Fibroblast of peridontal ligament (primary cell): ENCODE data around the gene SIRT3.

Source experiments
- DNase-seq: peaks from one replicate; pipeline ENCODE4 v3.0.0-alpha.2; 2010; ENCODE audit errors: extremely low read depth

SIRT3 gene

DNA sequence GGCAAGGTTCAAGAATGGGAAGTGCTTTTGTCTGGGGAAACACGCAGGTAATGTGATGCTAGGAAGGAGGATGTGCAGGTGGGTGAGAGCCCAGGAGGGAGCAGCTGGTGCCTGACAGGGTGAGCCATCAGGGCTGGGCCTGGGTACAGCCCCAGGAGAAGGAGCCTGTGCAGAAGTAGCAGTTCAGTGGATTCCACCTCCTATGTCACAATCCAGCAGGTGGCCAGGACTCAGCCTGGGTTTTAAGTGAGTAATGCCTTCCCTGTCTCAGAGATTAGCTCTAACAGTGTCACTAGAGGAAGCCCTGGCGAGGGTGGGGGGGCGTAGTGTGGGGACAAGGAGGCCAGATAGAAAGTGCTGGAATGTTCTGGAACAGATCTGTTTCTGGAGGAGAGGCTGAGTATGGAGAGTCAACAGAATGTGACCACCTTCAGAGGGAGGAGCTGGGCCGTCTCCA is 20.5 kb downstream of the SIRT3 start:
- DNase-seq = no peak

DNA sequence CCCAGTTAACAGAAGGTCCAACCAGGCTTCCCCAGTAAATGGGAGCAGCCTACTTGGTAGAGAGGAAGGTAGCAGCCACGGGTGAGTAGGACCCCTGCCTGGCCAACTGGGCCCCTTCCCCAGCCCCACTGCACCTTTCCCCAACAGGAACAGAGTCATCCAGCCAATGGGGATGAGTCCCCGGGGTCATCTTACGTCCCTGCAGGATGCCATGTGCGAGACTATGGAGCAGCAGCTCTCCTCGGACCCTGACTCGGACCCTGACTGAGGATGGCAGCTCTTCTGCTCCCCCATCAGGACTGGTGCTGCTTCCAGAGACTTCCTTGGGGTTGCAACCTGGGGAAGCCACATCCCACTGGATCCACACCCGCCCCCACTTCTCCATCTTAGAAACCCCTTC is 22.1 kb downstream of the SIRT3 start:
- DNase-seq = no peak

GRCh38 chr11:213111-213510 is 23.0 kb downstream of the SIRT3 start:
- DNase-seq = no peak

DNA sequence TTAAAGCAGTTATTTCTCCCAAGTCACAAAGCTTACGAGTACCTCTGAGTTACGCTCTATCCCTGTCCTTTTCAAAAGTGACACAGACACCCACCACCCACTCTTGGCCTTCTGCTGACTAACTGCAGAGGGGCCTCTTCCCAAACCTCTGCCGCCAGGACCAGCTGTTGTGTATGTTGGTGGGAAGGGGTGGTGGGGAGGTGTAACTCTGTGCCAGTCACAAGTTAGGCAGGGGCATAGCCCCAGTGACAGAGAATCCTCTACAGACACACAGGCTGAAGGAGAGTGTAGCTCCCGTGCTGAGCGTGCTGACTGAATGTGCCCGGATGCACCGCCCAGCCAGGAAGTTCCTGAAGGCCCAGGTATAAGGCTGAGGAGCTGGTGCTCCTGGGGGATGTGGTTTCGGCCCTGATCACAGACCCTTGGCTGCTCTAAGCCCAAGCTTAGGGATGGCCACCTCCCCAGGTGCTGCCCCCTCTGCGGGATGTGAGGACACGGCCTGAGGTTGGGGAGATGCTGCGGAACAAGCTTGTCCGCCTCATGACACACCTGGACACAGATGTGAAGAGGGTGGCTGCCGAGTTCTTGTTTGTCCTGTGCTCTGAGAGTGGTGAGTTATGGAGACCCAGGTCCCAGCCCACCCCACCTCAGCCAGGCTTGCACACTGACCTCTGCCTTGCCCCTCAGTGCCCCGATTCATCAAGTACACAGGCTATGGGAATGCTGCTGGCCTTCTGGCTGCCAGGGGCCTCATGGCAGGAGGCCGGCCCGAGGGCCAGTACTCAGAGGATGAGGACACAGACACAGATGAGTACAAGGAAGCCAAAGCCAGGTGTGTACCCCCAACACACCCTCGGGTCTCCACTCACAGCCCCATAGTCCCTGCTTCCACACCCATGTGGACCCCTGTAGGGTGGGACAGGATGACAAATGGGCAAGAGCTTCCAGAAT is 23.7 kb downstream of the SIRT3 start:
- DNase-seq = no peak

DNA sequence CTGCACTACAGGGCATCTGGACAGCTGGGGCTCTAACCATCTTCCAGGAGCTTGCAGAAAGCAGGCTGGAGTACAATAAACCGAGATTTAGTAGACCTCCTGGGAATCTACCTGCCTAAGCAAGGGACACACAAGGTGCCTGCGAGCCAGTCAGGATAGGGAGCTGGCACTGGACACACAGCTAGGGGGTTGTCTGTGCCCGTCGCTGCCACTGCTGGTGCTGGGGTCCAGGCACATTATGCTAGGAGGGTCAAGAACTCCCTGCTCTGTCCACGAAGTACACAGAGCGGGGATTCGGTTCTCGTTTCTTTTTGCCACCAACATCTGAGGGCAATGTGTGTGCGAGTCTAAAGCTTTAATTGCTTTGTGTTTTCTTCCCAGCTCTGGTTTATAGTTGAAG is 24.4 kb downstream of the SIRT3 start:
- DNase-seq = no peak

- DNase-seq = no peak
These were observed 24.8 kb downstream of the SIRT3 start for GRCh38 chr11:211295-211694.

DNA sequence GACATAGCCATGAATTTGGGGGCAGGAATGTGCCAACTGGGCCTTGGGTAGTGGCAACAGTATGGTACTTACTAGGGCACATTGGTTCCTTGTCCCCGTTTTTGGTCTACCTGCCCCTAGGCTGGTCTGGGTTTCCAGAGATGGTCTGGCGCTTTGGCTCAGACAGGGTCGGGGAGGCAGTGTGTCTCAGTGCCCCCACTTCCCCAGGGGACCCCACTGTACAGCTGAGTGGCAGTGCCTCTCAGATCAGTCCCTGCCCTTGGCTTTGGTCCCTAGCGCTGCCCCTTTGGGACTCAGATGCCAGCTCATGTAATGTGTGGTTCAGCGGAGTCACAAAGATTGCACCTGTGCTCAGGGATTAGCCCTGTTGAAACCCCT is 25.4 kb downstream of the SIRT3 start:
- DNase-seq = no peak

- DNase-seq = peak; percentile 79
These were observed 25.9 kb downstream of the SIRT3 start for GRCh38 chr11:210122-210802.

DNA sequence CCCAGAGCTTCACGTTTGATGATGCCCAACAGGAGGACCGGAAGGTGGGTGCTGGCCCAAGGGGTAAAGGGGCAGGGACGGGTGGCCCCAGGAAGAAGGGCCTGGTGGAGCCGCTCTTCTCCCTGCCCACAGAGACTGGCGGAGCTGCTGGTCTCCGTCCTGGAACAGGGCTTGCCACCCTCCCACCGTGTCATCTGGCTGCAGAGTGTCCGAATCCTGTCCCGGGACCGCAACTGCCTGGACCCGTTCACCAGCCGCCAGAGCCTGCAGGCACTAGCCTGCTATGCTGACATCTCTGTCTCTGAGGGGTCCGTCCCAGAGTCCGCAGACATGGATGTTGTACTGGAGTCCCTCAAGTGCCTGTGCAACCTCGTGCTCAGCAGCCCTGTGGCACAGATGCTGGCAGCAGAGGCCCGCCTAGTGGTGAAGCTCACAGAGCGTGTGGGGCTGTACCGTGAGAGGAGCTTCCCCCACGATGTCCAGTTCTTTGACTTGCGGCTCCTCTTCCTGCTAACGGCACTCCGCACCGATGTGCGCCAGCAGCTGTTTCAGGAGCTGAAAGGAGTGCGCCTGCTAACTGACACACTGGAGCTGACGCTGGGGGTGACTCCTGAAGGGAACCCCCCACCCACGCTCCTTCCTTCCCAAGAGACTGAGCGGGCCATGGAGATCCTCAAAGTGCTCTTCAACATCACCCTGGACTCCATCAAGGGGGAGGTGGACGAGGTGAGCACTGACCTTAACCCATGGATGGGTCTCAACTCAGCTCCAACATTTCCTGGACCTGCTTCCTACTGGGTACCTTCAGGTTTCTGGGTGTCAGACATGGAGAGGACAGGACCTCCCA is 26.6 kb downstream of the SIRT3 start:
- DNase-seq = no peak

GRCh38 chr11:208917-209260 is 27.3 kb downstream of the SIRT3 start:
- no peak for DNase-seq

DNA sequence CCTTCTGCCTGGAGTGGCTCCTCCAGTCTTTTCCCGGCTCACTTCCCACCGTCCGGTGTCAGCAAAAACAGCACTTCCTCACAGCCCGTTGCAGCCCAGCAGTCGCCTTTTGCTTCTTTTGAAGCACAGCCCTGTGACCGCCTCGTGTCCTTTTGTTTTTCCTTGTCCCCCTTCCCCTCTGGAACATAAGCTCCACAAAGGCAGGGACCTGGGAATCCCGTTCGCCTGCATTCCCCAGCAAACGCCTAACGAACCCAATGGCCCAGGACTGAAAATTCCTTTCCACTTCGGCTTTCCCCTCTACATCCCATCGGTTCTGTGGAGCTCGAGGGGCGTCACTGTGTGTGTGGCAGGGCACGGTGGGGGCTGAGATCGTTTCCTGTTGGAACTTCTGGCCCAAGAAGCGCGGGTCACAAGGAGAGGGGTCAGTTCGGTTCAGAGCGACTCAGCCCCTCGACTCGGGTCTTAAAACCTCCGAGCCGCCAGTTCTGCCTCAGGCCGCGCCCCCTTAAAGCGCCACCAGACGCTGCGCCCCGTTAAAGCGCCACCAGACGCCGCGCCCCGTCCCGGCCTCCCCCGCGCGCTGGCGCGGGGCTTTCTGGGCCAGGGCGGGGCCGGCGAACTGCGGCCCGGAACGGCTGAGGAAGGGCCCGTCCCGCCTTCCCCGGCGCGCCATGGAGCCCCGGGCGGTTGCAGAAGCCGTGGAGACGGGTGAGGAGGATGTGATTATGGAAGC is 27.8 kb downstream of the SIRT3 start:
- DNase-seq = peak; percentile 57

- DNase-seq = peak; percentile 65
These were observed 28.3 kb downstream of the SIRT3 start for GRCh38 chr11:207863-208180.

DNA sequence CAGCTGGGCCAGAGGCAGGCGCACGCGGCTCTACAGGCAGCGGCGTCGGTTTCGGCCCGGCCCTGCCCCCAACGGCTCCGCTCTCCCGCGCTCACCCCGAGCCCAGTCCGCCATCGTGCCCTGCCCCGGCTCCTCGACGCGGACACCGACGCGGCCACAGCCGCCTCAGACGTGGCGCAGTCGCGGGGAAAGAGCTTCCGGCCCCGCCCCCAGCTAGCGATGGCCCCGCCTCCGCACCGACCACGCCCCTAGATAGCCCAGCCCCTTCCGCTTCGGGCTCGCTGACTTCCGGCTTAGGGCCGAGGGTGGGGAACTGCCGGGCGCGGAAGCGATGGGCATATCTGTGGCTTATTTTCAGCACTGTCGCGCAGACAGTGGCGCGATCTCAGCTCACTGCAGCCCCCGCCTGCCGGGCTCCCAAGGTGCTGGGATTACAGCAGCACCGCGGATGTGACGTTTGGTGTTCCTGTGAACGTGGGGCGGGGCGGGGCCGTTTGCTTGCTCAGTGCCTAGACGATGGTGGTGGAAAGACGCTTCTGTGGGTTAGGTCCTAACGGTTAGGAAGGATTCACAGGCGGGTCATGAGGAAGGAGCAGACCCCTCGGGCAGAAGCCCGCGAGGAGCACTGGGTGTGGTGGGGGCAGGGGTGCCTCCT is 28.8 kb downstream of the SIRT3 start, which contains the start of the genes BET1L and RIC8A:
Gene BET1L (minus strand): TSS at position 192 of the 655 bp plus-strand sequence. CDS start 78 bp downstream, at position 114.
Gene RIC8A (plus strand): TSS at position 501 of the 655 bp plus-strand sequence. CDS start 1,147 bp downstream, outside the sequence.
- peak; percentile 97 for DNase-seq

- DNase-seq = peak; percentile 18
These were observed 29.5 kb downstream of the SIRT3 start for GRCh38 chr11:206526-207207.

DNA sequence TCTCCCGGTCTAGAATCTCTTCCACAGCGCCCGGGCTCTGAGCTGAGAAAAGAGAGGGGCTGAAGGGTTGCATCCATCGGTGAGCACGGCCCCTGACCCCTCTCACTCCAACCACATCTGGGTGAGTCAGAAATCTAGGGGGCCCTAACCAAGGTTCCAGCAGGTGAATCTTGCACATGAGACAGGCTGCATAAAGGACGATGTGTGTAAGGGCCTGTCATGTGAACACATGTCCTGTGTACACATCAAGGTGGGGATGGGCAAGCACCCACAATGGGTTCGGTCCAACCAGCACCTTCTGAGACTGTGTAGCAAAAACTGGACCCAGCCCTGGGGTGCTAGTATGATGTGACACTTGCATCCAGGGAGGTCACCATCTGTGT is 30.1 kb downstream of the SIRT3 start:
- DNase-seq = no peak

DNA sequence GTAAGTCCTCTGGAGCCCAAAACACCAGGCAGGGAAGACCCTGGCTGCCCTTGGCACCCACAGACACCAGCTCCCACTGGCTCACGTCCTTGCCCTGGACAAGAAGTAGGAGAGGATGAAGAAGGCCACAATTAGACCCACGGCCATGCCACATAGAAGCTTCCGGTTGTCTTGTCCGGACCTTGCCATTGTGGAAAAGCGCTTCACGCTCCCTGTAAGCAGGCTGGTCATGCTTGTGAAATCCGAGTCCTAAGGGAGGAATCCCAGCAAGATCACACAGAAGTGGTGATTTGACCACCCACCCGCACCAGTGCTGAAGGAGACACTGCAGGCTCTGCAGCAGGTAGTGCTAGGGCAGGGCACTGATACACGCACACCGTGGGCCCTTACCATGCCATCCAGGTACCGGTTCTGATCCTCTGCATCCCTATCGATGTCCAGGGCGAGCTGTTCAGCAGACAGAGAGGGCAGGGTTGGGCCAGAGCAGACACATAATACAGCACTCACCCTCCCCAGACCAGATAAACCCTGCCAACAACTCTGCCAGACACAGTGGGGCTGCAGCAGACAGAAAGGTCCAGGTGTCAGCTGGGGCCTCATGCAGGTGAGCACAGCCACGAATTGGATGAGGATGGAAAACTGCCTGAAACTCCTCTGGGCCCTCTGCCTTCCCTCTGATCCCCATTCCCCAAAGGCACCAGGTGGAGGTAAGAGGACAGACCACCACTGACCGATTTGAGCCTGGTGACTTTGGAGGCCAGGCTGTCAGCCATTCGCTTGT is 30.7 kb downstream of the SIRT3 start:
- DNase-seq = no peak

DNA sequence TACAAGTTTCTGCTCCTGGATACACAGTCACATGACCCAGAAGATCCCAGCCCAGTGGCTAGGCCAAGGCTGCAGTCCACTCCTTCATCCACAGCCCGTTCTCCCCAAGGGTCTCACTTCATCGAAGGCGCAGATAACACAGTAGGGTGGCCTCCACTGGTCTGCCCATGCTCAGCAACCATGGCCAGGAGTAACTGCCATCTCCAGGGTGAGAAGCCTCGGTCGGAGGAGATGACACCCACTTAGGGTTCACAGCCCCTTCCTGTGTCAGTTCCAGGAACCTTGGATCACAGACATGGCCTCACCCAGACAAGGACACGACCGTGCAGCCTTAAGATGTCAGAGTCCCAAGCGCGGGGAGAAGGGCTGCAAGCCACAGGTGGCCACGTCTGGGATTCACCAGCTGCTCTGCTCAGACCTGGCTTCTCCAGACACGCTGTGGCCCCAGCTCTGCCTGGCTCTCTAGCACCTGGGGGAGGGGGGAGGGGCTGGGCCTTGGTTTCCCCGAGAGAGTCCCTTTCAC is 31.5 kb downstream of the SIRT3 start:
- DNase-seq = no peak

DNA sequence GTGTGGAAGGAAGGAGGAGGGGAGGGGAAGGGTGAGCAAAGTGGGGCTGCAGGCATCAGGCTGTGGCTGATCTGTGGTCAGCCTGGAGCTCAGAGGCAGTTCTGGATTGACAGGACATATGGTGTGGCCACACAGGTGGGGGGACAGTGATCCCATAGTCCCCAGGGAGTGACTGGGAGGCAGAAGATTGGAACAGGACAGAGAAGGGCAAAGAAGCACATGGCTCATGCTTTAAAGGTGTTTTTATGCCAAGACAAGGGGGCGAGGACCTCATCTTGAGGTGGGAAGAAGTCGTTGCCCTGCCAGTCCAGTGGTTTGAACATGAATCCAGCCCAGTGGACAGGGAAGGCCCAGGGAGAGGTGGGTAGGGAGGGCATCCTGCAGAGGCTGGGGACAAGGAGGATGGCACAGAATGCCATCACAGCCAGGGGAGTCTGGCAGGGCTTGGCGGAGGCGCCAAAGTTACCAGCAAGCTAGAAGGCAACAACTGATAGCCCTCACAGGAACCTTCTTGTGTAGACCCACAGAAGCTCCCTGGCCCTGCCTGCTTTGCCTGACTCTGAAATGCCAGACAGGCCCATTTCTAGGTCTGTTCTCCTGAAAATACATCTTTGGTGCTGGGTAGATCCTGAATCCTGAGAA is 32.1 kb downstream of the SIRT3 start:
- DNase-seq = no peak
